DMS79 treated with DMSO at 0.1 percent for 48 hours (cell line): Measurements from ENCODE around the gene FOXN3.
A peak's percentile ranks its signal among the peaks of the same experiment; 100 is the strongest.

ENCODE experiments used
- DNase-seq: peaks from one replicate; lab custom pipeline; 2025; lab: John Stamatoyannopoulos, UW

FOXN3 gene

GRCh38 chr14:89408907-89409700, 7.9 kb downstream of the FOXN3 start:
- no peak for DNase-seq

- no peak for DNase-seq
These were observed 9.2 kb downstream of the FOXN3 start for GRCh38 chr14:89407856-89408255.

- no peak for DNase-seq
These were observed 10.1 kb downstream of the FOXN3 start for GRCh38 chr14:89406941-89407340.

- DNase-seq = no peak
These were observed 10.7 kb downstream of the FOXN3 start for GRCh38 chr14:89406361-89406760.

- DNase-seq = no peak
These were observed 11.3 kb downstream of the FOXN3 start for GRCh38 chr14:89405712-89406111.

- DNase-seq = no peak
These were observed 14.7 kb downstream of the FOXN3 start for GRCh38 chr14:89402363-89402762.

- DNase-seq = no peak
These were observed 15.3 kb downstream of the FOXN3 start for GRCh38 chr14:89401761-89402160.

- DNase-seq = no peak
These were observed 15.8 kb downstream of the FOXN3 start for GRCh38 chr14:89401241-89401640.

GRCh38 chr14:89400529-89400928, 16.5 kb downstream of the FOXN3 start:
- DNase-seq = no peak

- peak; percentile 73 for DNase-seq
These were observed 17.4 kb downstream of the FOXN3 start for GRCh38 chr14:89399594-89400068.

GRCh38 chr14:89399157-89399556, 17.9 kb downstream of the FOXN3 start:
- DNase-seq = no peak

GRCh38 chr14:89397569-89398230, 19.3 kb downstream of the FOXN3 start:
- DNase-seq = no peak

GRCh38 chr14:89394972-89395371, 22.1 kb downstream of the FOXN3 start:
- no peak for DNase-seq

GRCh38 chr14:89393222-89393745, 23.7 kb downstream of the FOXN3 start:
- no peak for DNase-seq

- no peak for DNase-seq
These were observed 24.9 kb downstream of the FOXN3 start for GRCh38 chr14:89392181-89392580.

GRCh38 chr14:89391556-89391955, 25.5 kb downstream of the FOXN3 start:
- DNase-seq = no peak

- DNase-seq = no peak
These were observed 25.9 kb downstream of the FOXN3 start for GRCh38 chr14:89391123-89391522.

- no peak for DNase-seq
These were observed 28.2 kb downstream of the FOXN3 start for GRCh38 chr14:89388853-89389252.

GRCh38 chr14:89387922-89388685, 28.9 kb downstream of the FOXN3 start:
- no peak for DNase-seq

- no peak for DNase-seq
These were observed 30.7 kb downstream of the FOXN3 start for GRCh38 chr14:89386212-89386886.

- DNase-seq = no peak
These were observed 32.4 kb downstream of the FOXN3 start for GRCh38 chr14:89384636-89385035.

GRCh38 chr14:89384023-89384422, 33.0 kb downstream of the FOXN3 start:
- DNase-seq = no peak
